Suprapubic skin (tissue), 4 donors: ENCODE results near the gene C14orf93.

Source experiments
- POLR2A ChIP-seq, 2 donors: fragments of 450-650 bp; IDR thresholded peaks; one replicate each; pipeline ENCODE4 v1.6.1; 2017; ENCODE audit warnings: antibody characterized with exemption in 2 of 2, mild to moderate bottlenecking in 2 of 2, moderate library complexity in 2 of 2
- POLR2AphosphoS5 ChIP-seq, 3 donors: sonication (generic); formaldehyde crosslinking; IDR thresholded peaks; one replicate each; pipeline ENCODE4 v1.6.1; 2017; ENCODE audit warnings: antibody characterized with exemption in 3 of 3
- TF ChIP-seq, protein P1 (sequence below), 2 donors: fragments of 200-600 bp in 1 of 2; fragments of 450-650 bp in 1 of 2; sonication (generic) in 1 of 2; IDR thresholded peaks; one replicate each; pipeline ENCODE4 v1.5.1; 2016 to 2019; ENCODE audit warnings: antibody characterized with exemption in 2 of 2, mild to moderate bottlenecking in 1 of 2, moderate library complexity in 1 of 2

DNA sequence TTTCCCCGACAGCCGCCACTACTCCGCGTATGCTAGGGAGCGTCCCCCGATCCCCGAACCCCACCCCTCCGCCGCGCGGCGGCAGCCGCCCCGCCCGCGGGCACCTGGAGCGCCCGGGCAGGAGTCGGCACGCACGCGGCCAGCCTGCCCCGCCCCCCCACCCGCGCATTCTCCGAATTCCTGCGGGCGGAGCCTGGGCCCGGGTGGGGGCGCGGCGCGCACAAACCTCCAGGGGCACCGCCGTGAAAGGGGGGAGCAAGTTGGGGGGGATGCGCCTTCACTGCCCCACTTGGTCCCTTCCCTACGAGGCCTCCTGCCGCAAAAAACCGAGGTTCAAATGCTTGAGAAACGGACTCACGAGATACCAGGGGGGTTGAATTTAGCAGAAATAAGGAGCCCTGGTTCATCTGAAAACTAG lies 29.3 kb downstream of the C14orf93 start:
- TF ChIP-seq POLR2A (IDR thresholded peaks at IDR 0.05) (no peak), POLR2AphosphoS5 (IDR thresholded peaks at IDR 0.05) (no peak)
- TF ChIP-seq, protein P1, sequence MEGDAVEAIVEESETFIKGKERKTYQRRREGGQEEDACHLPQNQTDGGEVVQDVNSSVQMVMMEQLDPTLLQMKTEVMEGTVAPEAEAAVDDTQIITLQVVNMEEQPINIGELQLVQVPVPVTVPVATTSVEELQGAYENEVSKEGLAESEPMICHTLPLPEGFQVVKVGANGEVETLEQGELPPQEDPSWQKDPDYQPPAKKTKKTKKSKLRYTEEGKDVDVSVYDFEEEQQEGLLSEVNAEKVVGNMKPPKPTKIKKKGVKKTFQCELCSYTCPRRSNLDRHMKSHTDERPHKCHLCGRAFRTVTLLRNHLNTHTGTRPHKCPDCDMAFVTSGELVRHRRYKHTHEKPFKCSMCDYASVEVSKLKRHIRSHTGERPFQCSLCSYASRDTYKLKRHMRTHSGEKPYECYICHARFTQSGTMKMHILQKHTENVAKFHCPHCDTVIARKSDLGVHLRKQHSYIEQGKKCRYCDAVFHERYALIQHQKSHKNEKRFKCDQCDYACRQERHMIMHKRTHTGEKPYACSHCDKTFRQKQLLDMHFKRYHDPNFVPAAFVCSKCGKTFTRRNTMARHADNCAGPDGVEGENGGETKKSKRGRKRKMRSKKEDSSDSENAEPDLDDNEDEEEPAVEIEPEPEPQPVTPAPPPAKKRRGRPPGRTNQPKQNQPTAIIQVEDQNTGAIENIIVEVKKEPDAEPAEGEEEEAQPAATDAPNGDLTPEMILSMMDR (IDR thresholded peaks at IDR 0.05) = no peak
